H1 (cell line): Measurements from ENCODE around the gene FARS2. TPM values are rescaled to one million over a fixed set of nuclear protein-coding genes. Genes with fewer than 3 reads are reported as not detected.

Experiments used
- CTCF ChIA-PET: fragments of 300-600 bp; sonication (Branson Sonifier 250); formaldehyde crosslinking; loops from one replicate; lab custom pipeline; 2021; ENCODE audit not compliant: partially characterized antibody; lab: Charles Lee
- POLR2A ChIA-PET: fragments of 300-600 bp; sonication (Branson Sonifier 250); formaldehyde crosslinking; loops from one replicate; lab custom pipeline; 2021; ENCODE audit warnings: inconsistent platforms; ENCODE audit not compliant: partially characterized antibody; lab: Charles Lee
- DNase-seq, 2 experiments: peaks; one replicate each; pipeline versions ENCODE4 v3.0.0 to v3.0.0-alpha.2; 2010 to 2022; ENCODE audit warnings: low spot score in 2 of 2, low read depth in 1 of 2, mixed read lengths in 1 of 2
- FAIRE-seq: peaks from 2 replicates; lab custom pipeline; 2011; peaks lifted over from hg19 to GRCh38; lab: Jason Lieb, UNC
- H2AFZ ChIP-seq: 2 replicates; pipeline ENCODE4 v1.8.1; 2012; ENCODE audit warnings: low read length, inconsistent platforms
- H2AK5ac ChIP-seq: 2 replicates; pipeline ENCODE4 v1.6.1; 2013; ENCODE audit warnings: low read depth, low read length
- H2BK120ac ChIP-seq: replicated peaks from 2 replicates; pipeline ENCODE3; 2013; ENCODE audit warnings: low read depth, low read length, inconsistent platforms
- H2BK12ac ChIP-seq: 2 replicates; pipeline ENCODE4 v1.6.1; 2013; ENCODE audit warnings: low read depth, low read length
- H2BK15ac ChIP-seq: 2 replicates; pipeline ENCODE4 v1.6.1; 2013; ENCODE audit warnings: low read length
- H2BK20ac ChIP-seq: 2 replicates; pipeline ENCODE4 v1.6.1; 2013; ENCODE audit warnings: low read length
- H2BK5ac ChIP-seq: 2 replicates; pipeline ENCODE4 v1.6.1; 2013; ENCODE audit warnings: low read depth, low read length
- H3K14ac ChIP-seq: 2 replicates; pipeline ENCODE4 v1.6.1; 2013; ENCODE audit warnings: inconsistent platforms; ENCODE audit not compliant: insufficient read length
- H3K18ac ChIP-seq: 2 replicates; pipeline ENCODE4 v1.6.1; 2013; ENCODE audit warnings: low read length; ENCODE audit errors: extremely low read depth
- H3K23ac ChIP-seq: 2 replicates; pipeline ENCODE4 v1.6.1; 2013; ENCODE audit warnings: inconsistent platforms; ENCODE audit not compliant: insufficient read length
- H3K23me2 ChIP-seq: 2 replicates; pipeline ENCODE4 v1.6.1; 2013; ENCODE audit warnings: low read depth, low read length
- H3K27ac ChIP-seq: 2 replicates; pipeline ENCODE4 v1.6.1; 2011; ENCODE audit warnings: low read depth, low read length, inconsistent platforms
- H3K27me3 ChIP-seq, 4 experiments: replicated peaks in 1 of 4; 1 replicate in 1 of 4; 2 replicates in 3 of 4; pipeline versions ENCODE4 v1.6.1 to v1.8.1; 2011 to 2013; ENCODE audit warnings: low read length in 3 of 4, mild to moderate bottlenecking in 3 of 4, inconsistent platforms in 2 of 4, mixed read lengths in 2 of 4, moderate library complexity in 1 of 4; ENCODE audit not compliant: control insufficient read depth in 3 of 4, insufficient read depth in 3 of 4; ENCODE audit errors: extremely low read depth in 1 of 4
- H3K36me3 ChIP-seq, 4 experiments: 2 replicates each; pipeline versions ENCODE4 v1.6.1 to v1.8.1; 2011 to 2013; ENCODE audit warnings: mild to moderate bottlenecking in 4 of 4, low read length in 3 of 4, moderate library complexity in 2 of 4, control low read depth in 1 of 4, inconsistent platforms in 1 of 4; ENCODE audit not compliant: insufficient read depth in 4 of 4, control insufficient read depth in 2 of 4
- H3K4ac ChIP-seq: replicated peaks from 2 replicates; pipeline ENCODE3; 2013; ENCODE audit warnings: low read length, low read depth, mixed read lengths, inconsistent platforms; ENCODE audit not compliant: insufficient read length
- H3K4me1 ChIP-seq, 4 experiments: replicated peaks in 1 of 4; 1 replicate in 1 of 4; 2 replicates in 3 of 4; pipeline versions ENCODE4 v1.6.1 to v1.8.1; 2011 to 2013; ENCODE audit warnings: low read length in 3 of 4, inconsistent platforms in 2 of 4, mixed read lengths in 1 of 4; ENCODE audit not compliant: insufficient read depth in 4 of 4, control insufficient read depth in 3 of 4
- H3K4me2 ChIP-seq, 2 experiments: 2 replicates each; pipeline versions ENCODE4 v1.6.1 to v1.8.1; 2011 to 2013; ENCODE audit warnings: low read depth in 2 of 2, low read length in 2 of 2, control low read depth in 1 of 2, inconsistent platforms in 1 of 2, mild to moderate bottlenecking in 1 of 2; ENCODE audit not compliant: insufficient read depth in 1 of 2
- H3K4me3 ChIP-seq, 4 experiments: fragments of 200-600, 300-600 bp in 1 of 4; sonication (generic), shearing (Covaris generic), sonication (Bioruptor Twin) in 1 of 4; 2 replicates each; pipeline versions ENCODE4 v1.5.1 to v1.8.1; 2011 to 2016; ENCODE audit warnings: low read length in 4 of 4, low read depth in 3 of 4, control low read depth in 2 of 4, inconsistent platforms in 2 of 4, mild to moderate bottlenecking in 2 of 4, mixed read lengths in 1 of 4, moderate library complexity in 1 of 4; ENCODE audit not compliant: insufficient read depth in 2 of 4; ENCODE audit errors: extremely low read depth in 1 of 4
- H3K56ac ChIP-seq: replicated peaks from 2 replicates; pipeline ENCODE3; 2013; ENCODE audit warnings: low read depth, mild to moderate bottlenecking, mixed read lengths, low read length, inconsistent platforms; ENCODE audit not compliant: insufficient read length
- H3K79me1 ChIP-seq: 2 replicates; pipeline ENCODE4 v1.6.1; 2013; ENCODE audit warnings: low read depth, low read length, control low read depth
- H3K79me2 ChIP-seq, 2 experiments: 2 replicates each; pipeline versions ENCODE4 v1.6.1 to v1.8.1; 2012 to 2013; ENCODE audit warnings: low read length in 2 of 2, mild to moderate bottlenecking in 2 of 2, inconsistent platforms in 1 of 2; ENCODE audit not compliant: insufficient read depth in 2 of 2, control insufficient read depth in 1 of 2
- H3K9ac ChIP-seq, 4 experiments: replicated peaks in 1 of 4; 1 replicate in 1 of 4; 2 replicates in 3 of 4; pipeline versions ENCODE4 v1.6.1 to v1.8.1; 2011 to 2013; ENCODE audit warnings: low read depth in 3 of 4, low read length in 3 of 4, control low read depth in 2 of 4, mild to moderate bottlenecking in 2 of 4, moderate library complexity in 2 of 4, inconsistent platforms in 1 of 4; ENCODE audit errors: extremely low read depth in 1 of 4
- H3K9me3 ChIP-seq, 2 experiments: 2 replicates each; pipeline versions ENCODE4 v1.6.1 to v1.8.1; 2012 to 2013; ENCODE audit warnings: mild to moderate bottlenecking in 2 of 2, moderate library complexity in 2 of 2, control low read depth in 1 of 2, inconsistent platforms in 1 of 2, low read depth in 1 of 2, low read length in 1 of 2, mixed read lengths in 1 of 2; ENCODE audit not compliant: insufficient read depth in 2 of 2
- H4K20me1 ChIP-seq, 2 experiments: replicated peaks in 1 of 2; 2 replicates each; pipeline versions ENCODE3 to v1.8.1; 2011 to 2013; ENCODE audit warnings: inconsistent platforms in 2 of 2, low read length in 2 of 2, mild to moderate bottlenecking in 1 of 2; ENCODE audit not compliant: insufficient read depth in 2 of 2, control insufficient read depth in 1 of 2
- H4K5ac ChIP-seq: 2 replicates; pipeline ENCODE4 v1.6.1; 2013; ENCODE audit warnings: low read length, low read depth, mixed read lengths, inconsistent platforms; ENCODE audit not compliant: insufficient read length
- H4K8ac ChIP-seq: 2 replicates; pipeline ENCODE4 v1.8.0; 2013; ENCODE audit warnings: mild to moderate bottlenecking, moderate library complexity, low read length, inconsistent platforms; ENCODE audit not compliant: insufficient read depth; ENCODE audit errors: extremely low read depth
- H4K91ac ChIP-seq: replicated peaks from 2 replicates; pipeline ENCODE3; 2013; ENCODE audit warnings: low read length, mixed read lengths, inconsistent platforms; ENCODE audit not compliant: insufficient read length
- ASH2L ChIP-seq: fragments of 200-600, 300-600 bp; sonication (generic); IDR thresholded peaks from one replicate; pipeline ENCODE4 v1.7.1; 2017; ENCODE audit warnings: low read length
- CEBPB ChIP-seq: IDR thresholded peaks from 2 replicates; pipeline ENCODE4 v1.6.1; 2012; ENCODE audit warnings: low read depth, low read length
- EP300 ChIP-seq, 2 experiments: IDR thresholded peaks; 1 replicate in 1 of 2; 2 replicates in 1 of 2; pipeline ENCODE4 v1.6.1; 2011 to 2012; ENCODE audit warnings: low read depth in 2 of 2, low read length in 2 of 2, mild to moderate bottlenecking in 2 of 2, borderline replicate concordance in 1 of 2, inconsistent platforms in 1 of 2, moderate library complexity in 1 of 2
- FOSL1 ChIP-seq: IDR thresholded peaks from 2 replicates; pipeline ENCODE4 v1.6.1; 2011; ENCODE audit warnings: mild to moderate bottlenecking, low read depth, low read length, moderate library complexity; ENCODE audit not compliant: insufficient read depth
- GTF2F1 ChIP-seq: IDR thresholded peaks from 2 replicates; pipeline ENCODE4 v1.6.1; 2012; ENCODE audit warnings: low read depth, low read length, improper control_type of control experiment, borderline replicate concordance
- KDM1A ChIP-seq: fragments of 200-600, 300-600 bp; sonication (generic); IDR thresholded peaks from 2 replicates; pipeline ENCODE4 v1.7.1; 2016; ENCODE audit warnings: mild to moderate bottlenecking, low read length, borderline replicate concordance
- KDM4A ChIP-seq: IDR thresholded peaks from one replicate; pipeline ENCODE4 v1.7.1; 2012; ENCODE audit warnings: low read depth, mild to moderate bottlenecking, moderate library complexity, low read length, inconsistent platforms; ENCODE audit not compliant: severe bottlenecking
- RNF2 ChIP-seq: fragments of 200-900, 300-1000 bp; sonication (generic); IDR thresholded peaks from 2 replicates; pipeline ENCODE4 v1.7.1; 2016; ENCODE audit warnings: borderline replicate concordance, low read depth, mild to moderate bottlenecking, antibody characterized with exemption, low read length; ENCODE audit not compliant: poor library complexity, severe bottlenecking; ENCODE audit errors: missing control alignments
- TAF1 ChIP-seq: IDR thresholded peaks from 2 replicates; pipeline ENCODE4 v1.6.1; 2011; ENCODE audit warnings: mild to moderate bottlenecking, low read depth, low read length
- TBP ChIP-seq: IDR thresholded peaks from 2 replicates; pipeline ENCODE4 v1.6.1; 2011; ENCODE audit warnings: low read depth, low read length, improper control_type of control experiment
- WGBS, 2 experiments: shearing (Covaris generic) in 1 of 2; methylation state at CpG; one replicate each; pipeline versions ENCODE4 v1.1.6 to v1.1.7; 2013 to 2015; ENCODE audit warnings: low lambda C conversion rate in 2 of 2, mixed read lengths in 2 of 2, inconsistent platforms in 1 of 2, low coverage in 1 of 2, missing lambda C conversion rate in 1 of 2; ENCODE audit not compliant: insufficient replicate concordance in 2 of 2, insufficient coverage in 1 of 2, insufficient read length in 1 of 2; ENCODE audit errors: extremely low coverage in 1 of 2, missing lambda C conversion rate in 1 of 2; 5-methylcytosine and 5-hydroxymethylcytosine counted together
- polyA plus RNA-seq, 7 experiments: library from polyadenylated mRNA; depleted of rRNA in 3 of 7; stranded (reverse) in 5 of 7; unstranded in 2 of 7; fragments of >200 nt in 5 of 7; fragments of 200-250 nt in 2 of 7; gene quantifications; 1 replicate in 5 of 7; 2 replicates in 1 of 7; 4 replicates in 1 of 7; pipeline versions ENCODE4 v1.2.1 to v1.2.3, GENCODE V29; 2011 to 2013; ENCODE audit warnings: missing spikeins in 2 of 7, mixed read lengths in 2 of 7
- total RNA-seq: library from RNA; stranded (reverse); fragmentation: NEBNext Ultra II Directional; extraction: Animal tissue kit (Norgen Biotek cat#: 25700); gene quantifications from 2 replicates; pipeline ENCODE4 v1.2.1, GENCODE V29; 2021
- TF ChIP-seq, protein P1 (sequence below): IDR thresholded peaks from 2 replicates; pipeline ENCODE4 v1.6.1; 2011; ENCODE audit warnings: low read length, improper control_type of control experiment

The FARS2 gene
- total and polyA plus RNA-seq, 2 of the 8 experiments (the other 6 are each of a cell fraction or from before 2014, with no cell fraction given): 11.7 to 14.4 TPM

DNA sequence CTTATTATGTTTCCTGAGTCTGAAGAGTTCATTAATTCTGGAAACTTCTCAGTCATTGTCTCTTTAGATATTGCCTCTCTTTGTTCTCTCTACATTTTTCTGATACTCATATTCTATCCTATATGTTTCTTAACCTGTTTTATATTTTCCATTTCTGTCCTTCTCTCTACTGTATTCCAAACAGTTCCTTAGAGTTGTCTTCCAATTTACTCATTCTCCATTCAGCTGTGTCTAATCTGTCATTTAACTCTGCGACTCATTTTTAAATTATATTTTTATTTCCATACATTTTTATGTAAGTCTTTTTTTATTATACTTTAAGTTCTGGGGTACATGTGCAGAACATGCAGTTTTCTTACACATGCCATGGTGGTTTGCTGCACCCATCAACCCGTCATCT is 493.6 kb downstream of the FARS2 start:
- H3K4me1 ChIP-seq: peaks cover 0 to 6% (median 3%) of the 10 kb centered on the region in 4 experiments; a peak in 4 of 7 replicates
- no peaks in the 10 kb centered on the region for H4K20me1 ChIP-seq
- no peak overlapping the region for H3K14ac ChIP-seq
- ChIA-PET POLR2A (no interaction called here), CTCF (interaction anchor here (0.7 to 2.2 kb wide), 2 partner anchors 10 to 24 kb away, joined by 3 to 8 read pairs; no protein-coding TSS in a partner anchor)
- H2BK20ac ChIP-seq: no peak overlapping the region
- H2BK15ac ChIP-seq: no peak overlapping the region
- no peak overlapping the region for H2AK5ac ChIP-seq
- no peak overlapping the region for H2BK120ac ChIP-seq
- no peaks in the 10 kb centered on the region for H3K79me1 ChIP-seq
- no peak overlapping the region for H2BK5ac ChIP-seq
- no peak overlapping the region for H3K56ac ChIP-seq
- no peak overlapping the region for H2BK12ac ChIP-seq
- no peaks in the 10 kb centered on the region for H3K27me3 ChIP-seq
- H3K36me3 ChIP-seq: 0 out of 8 replicates have a peak, but pooled peaks cover 0 to 2% (median 0%) of the 10 kb centered on the region in 4 experiments
- no peak overlapping the region for H3K18ac ChIP-seq
- H3K4me3 ChIP-seq: no peak overlapping the region
- WGBS, 2 experiments: 86% methylated on average over 2 of the region's 2 CpGs; no CpG with 5 or more reads in 1 of the 2 experiments
- H4K8ac ChIP-seq: no peak overlapping the region
- no peak overlapping the region for H3K4me2 ChIP-seq
- no peak overlapping the region for H3K27ac ChIP-seq
- H3K4ac ChIP-seq: no peak overlapping the region
- no peak overlapping the region for H4K5ac ChIP-seq
- TF ChIP-seq ASH2L (no peak), TBP (no peak), KDM4A (no peak), GTF2F1 (no peak), RNF2 (no peak), CEBPB (no peak), EP300 (IDR thresholded peaks at IDR 0.05; ENCODE audit: borderline replicate concordance in 1 of 2, low read depth in 2 of 2, low read length in 2 of 2) (no peak), KDM1A (no peak), TAF1 (no peak), FOSL1 (no peak)
- TF ChIP-seq, protein P1, sequence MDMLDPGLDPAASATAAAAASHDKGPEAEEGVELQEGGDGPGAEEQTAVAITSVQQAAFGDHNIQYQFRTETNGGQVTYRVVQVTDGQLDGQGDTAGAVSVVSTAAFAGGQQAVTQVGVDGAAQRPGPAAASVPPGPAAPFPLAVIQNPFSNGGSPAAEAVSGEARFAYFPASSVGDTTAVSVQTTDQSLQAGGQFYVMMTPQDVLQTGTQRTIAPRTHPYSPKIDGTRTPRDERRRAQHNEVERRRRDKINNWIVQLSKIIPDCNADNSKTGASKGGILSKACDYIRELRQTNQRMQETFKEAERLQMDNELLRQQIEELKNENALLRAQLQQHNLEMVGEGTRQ: no peak
- no peak overlapping the region for H3K23ac ChIP-seq
- no peaks in the 10 kb centered on the region for H3K79me2 ChIP-seq
- no peak overlapping the region for H4K91ac ChIP-seq
- peaks cover 6 to 8% of the 10 kb centered on the region in 2 experiments; a peak in 3 of 4 replicates for H3K9me3 ChIP-seq
- DNase-seq (no peak), FAIRE-seq (no peak)
- no peaks in the 10 kb centered on the region for H3K23me2 ChIP-seq
- no peak overlapping the region for H3K9ac ChIP-seq
- no peak overlapping the region for H2AFZ ChIP-seq
